Breast epithelium (tissue), 4 donors: ENCODE results near the gene ATP13A3. TPM values are rescaled to one million over a fixed set of nuclear protein-coding genes. Genes with fewer than 3 reads are reported as not detected.
A peak's percentile ranks its signal among the peaks of the same experiment; 100 is the strongest.

Source experiments
- DNase-seq, 2 donors: peaks; one replicate each; pipeline ENCODE4 v3.0.0-alpha.2; 2019; ENCODE audit warnings: low spot score in 2 of 2
- H3K27ac ChIP-seq, 2 donors: fragments of 200-600 bp; sonication (generic) in 1 of 2; one replicate each; pipeline ENCODE4 v1.5.1; 2016 to 2019; ENCODE audit warnings: mild to moderate bottlenecking in 1 of 2
- H3K27me3 ChIP-seq, 2 donors: fragments of 200-600 bp; sonication (generic) in 1 of 2; one replicate each; pipeline versions ENCODE4 v1.5.1 to v1.6.0; 2017 to 2019; ENCODE audit warnings: control low read depth in 1 of 2, mild to moderate bottlenecking in 1 of 2
- H3K36me3 ChIP-seq: fragments of 200-600 bp; one replicate; pipeline ENCODE4 v1.5.1; 2019
- H3K4me1 ChIP-seq, 2 donors: fragments of 200-600 bp; sonication (generic); one replicate each; pipeline ENCODE4 v1.5.1; 2016 to 2019; ENCODE audit warnings: control low read depth in 1 of 2
- H3K4me3 ChIP-seq, 3 donors: fragments of 200-600 bp; sonication (generic); 1 replicate in 2 of 3; 2 replicates in 1 of 3; pipeline ENCODE4 v1.5.1; 2016 to 2019; ENCODE audit warnings: mild to moderate bottlenecking in 3 of 3, moderate library complexity in 2 of 3
- H3K9me3 ChIP-seq, 2 donors: fragments of 200-600 bp; sonication (generic) in 1 of 2; one replicate each; pipeline ENCODE4 v1.5.1; 2016 to 2019; ENCODE audit warnings: control low read depth in 1 of 2
- POLR2A ChIP-seq: fragments of 450-650 bp; IDR thresholded peaks from one replicate; pipeline ENCODE4 v1.6.1; 2016; ENCODE audit warnings: antibody characterized with exemption, mild to moderate bottlenecking, moderate library complexity
- POLR2AphosphoS5 ChIP-seq, 3 donors: sonication (generic); formaldehyde crosslinking; IDR thresholded peaks; one replicate each; pipeline ENCODE4 v1.6.1; 2017; ENCODE audit warnings: antibody characterized with exemption in 3 of 3
- intact Hi-C: fragments of 100-400 bp; cut with DNase I; formaldehyde crosslinking; loops from one replicate; pipeline ENCODE4 v1.15.1; 2023; ENCODE audit warnings: low total_unique reads
- total RNA-seq, 3 donors: library from RNA; depleted of rRNA; stranded (reverse); fragments of >200 nt; gene quantifications; one replicate each; pipeline ENCODE4 v1.1.0, GENCODE V29; 2016
- TF ChIP-seq, protein P1 (sequence below), 3 donors: fragments of 450-650 bp; IDR thresholded peaks; one replicate each; pipeline ENCODE4 v1.5.1; 2016 to 2017; ENCODE audit warnings: antibody characterized with exemption in 3 of 3, mild to moderate bottlenecking in 3 of 3, moderate library complexity in 3 of 3

The ATP13A3 gene
- total RNA-seq, 3 donors from 2014 or later: 132 to 170 (median 142) TPM

DNA sequence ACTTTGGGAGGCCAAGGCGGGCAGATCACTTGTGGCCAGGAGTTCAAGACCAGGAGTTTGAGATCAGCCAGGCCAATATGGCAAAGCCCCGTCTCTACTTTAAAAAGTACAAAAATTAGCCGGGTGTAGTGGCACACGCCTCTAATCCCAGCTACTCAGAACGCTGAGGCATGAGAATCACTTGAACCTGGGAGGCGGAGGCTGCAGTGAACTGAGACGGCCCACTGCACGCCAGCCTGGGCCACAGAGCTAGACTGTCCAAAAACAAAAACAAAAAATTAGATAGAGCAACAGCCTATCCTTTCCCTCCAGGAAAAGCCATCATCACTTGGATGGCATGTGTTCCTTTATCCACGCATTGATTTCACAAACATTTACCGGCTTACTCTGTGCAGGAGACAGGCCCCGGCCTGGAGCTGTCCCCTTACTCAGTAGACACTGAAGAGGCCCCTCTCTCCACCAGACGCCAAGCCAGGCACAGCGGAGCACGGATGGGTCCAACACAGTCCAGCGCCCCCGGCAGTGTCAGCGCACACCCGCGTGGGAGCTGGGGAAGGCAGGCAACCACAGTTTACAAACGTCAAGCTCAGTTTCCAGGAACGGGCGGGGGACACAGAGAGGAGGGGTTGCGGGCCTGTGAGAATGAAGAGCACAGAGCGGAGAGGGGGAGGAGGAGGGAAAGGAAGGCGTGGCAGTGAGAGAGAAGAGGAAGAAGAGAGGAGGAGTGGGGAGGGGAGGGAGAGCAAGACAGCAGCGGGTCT is 90.8 kb downstream of the ATP13A3 start:
- no peaks in the 10 kb centered on the region for H3K36me3 ChIP-seq
- peak overlapping the region; percentile 29 to 46 (median 32) for H3K4me3 ChIP-seq
- intact Hi-C loops: no loop called here
- H3K4me1 ChIP-seq: no peaks in the 10 kb centered on the region
- peaks cover 0 to 2% of the 10 kb centered on the region in 2 donors for H3K9me3 ChIP-seq
- no peak for DNase-seq
- peaks cover 0 to 17% of the 10 kb centered on the region in 2 donors for H3K27me3 ChIP-seq
- H3K27ac ChIP-seq: peak overlapping the region in 1 of 2 donors; percentile 61
- no peak for TF ChIP-seq POLR2AphosphoS5 (IDR thresholded peaks at IDR 0.05)
- TF ChIP-seq, protein P1, sequence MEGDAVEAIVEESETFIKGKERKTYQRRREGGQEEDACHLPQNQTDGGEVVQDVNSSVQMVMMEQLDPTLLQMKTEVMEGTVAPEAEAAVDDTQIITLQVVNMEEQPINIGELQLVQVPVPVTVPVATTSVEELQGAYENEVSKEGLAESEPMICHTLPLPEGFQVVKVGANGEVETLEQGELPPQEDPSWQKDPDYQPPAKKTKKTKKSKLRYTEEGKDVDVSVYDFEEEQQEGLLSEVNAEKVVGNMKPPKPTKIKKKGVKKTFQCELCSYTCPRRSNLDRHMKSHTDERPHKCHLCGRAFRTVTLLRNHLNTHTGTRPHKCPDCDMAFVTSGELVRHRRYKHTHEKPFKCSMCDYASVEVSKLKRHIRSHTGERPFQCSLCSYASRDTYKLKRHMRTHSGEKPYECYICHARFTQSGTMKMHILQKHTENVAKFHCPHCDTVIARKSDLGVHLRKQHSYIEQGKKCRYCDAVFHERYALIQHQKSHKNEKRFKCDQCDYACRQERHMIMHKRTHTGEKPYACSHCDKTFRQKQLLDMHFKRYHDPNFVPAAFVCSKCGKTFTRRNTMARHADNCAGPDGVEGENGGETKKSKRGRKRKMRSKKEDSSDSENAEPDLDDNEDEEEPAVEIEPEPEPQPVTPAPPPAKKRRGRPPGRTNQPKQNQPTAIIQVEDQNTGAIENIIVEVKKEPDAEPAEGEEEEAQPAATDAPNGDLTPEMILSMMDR (IDR thresholded peaks at IDR 0.05): no peak
- no peak for TF ChIP-seq POLR2A

DNA sequence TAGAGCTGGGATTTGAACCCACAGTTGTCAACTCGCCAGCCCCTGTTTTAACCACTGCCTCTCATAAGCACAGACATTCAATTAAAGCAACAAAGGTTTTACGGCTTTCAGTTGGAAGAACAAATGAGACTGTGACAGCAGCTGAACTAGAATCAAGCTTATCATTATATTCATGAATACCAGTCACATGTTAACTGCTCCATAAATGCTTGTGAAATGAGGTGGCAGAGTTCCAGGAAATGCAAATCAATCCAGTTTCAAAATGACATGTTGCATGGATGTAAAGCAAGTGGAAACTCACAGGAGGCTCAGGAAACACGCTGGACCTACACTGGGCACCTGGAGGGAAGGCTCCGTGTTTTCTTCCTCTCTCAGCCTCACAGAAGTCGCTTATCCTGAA is 91.6 kb downstream of the ATP13A3 start:
- Histone ChIP-seq H3K4me1 (no peaks in the 10 kb centered on the region), H3K36me3 (no peaks in the 10 kb centered on the region), H3K4me3 (no peak overlapping the region), H3K27ac (no peak overlapping the region), H3K9me3 (peaks cover 0 to 7% of the 10 kb centered on the region in 2 donors), H3K27me3 (peaks cover 0 to 17% of the 10 kb centered on the region in 2 donors)
- TF ChIP-seq POLR2A (no peak), POLR2AphosphoS5 (IDR thresholded peaks at IDR 0.05) (no peak)
- TF ChIP-seq, protein P1 (IDR thresholded peaks at IDR 0.05): no peak
- DNase-seq: no peak
- intact Hi-C loops: no loop called here

DNA sequence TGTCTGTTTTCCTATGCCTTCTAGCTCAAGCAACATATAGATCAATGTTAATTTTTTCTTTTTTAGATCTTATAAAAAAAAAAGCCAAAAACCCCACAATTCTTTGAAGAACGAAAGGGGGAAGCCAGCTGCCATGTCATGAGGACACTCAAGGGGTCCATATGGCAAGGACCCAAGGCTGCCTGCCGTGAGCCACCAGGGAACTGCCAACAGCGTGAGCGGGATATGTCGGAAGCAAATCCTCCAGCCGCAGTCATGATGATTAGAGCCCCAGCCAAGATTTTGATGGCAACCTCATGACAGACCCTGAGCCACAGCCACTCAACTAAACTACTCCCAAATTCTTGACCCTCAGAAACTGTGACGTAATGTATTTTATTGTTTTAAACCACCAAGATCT is 94.2 kb downstream of the ATP13A3 start:
- TF ChIP-seq, protein P1 (IDR thresholded peaks at IDR 0.05): no peak
- TF ChIP-seq POLR2AphosphoS5 (IDR thresholded peaks at IDR 0.05) (no peak), POLR2A (no peak)
- peaks cover 0 to 4% of the 10 kb centered on the region in 2 donors for H3K27me3 ChIP-seq
- H3K4me3 ChIP-seq: no peak overlapping the region
- peaks cover 0 to 7% of the 10 kb centered on the region in 2 donors for H3K9me3 ChIP-seq
- no peaks in the 10 kb centered on the region for H3K4me1 ChIP-seq
- intact Hi-C loops: no loop called here
- no peak for DNase-seq
- H3K36me3 ChIP-seq: no peaks in the 10 kb centered on the region
- H3K27ac ChIP-seq: no peak overlapping the region

DNA sequence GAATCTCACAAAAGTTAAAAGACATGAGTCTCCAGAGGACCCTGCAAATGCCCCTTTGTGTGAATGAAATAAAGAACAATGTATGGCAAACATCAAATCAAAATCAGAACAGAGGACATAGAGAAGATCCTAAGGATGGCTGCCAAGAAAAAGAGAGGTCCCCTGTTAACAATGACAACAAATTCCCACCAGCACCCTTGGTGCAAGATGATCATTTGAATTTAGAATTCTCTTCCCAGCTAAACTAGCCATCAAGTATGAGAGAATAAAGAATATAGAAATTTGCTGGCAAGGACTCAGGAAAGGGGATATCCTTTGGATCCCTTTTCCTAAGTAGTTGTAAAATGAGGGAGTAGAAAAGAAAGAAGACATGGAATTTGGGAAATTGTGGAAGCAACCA is 96.0 kb downstream of the ATP13A3 start:
- H3K27ac ChIP-seq: no peak overlapping the region
- no peaks in the 10 kb centered on the region for H3K4me1 ChIP-seq
- H3K4me3 ChIP-seq: no peak overlapping the region
- peaks cover 0 to 7% of the 10 kb centered on the region in 2 donors for H3K9me3 ChIP-seq
- DNase-seq: no peak
- intact Hi-C loops: no loop called here
- TF ChIP-seq, protein P1 (IDR thresholded peaks at IDR 0.05): no peak
- TF ChIP-seq POLR2AphosphoS5 (IDR thresholded peaks at IDR 0.05) (no peak), POLR2A (no peak)
- no peaks in the 10 kb centered on the region for H3K36me3 ChIP-seq
- no peaks in the 10 kb centered on the region for H3K27me3 ChIP-seq

DNA sequence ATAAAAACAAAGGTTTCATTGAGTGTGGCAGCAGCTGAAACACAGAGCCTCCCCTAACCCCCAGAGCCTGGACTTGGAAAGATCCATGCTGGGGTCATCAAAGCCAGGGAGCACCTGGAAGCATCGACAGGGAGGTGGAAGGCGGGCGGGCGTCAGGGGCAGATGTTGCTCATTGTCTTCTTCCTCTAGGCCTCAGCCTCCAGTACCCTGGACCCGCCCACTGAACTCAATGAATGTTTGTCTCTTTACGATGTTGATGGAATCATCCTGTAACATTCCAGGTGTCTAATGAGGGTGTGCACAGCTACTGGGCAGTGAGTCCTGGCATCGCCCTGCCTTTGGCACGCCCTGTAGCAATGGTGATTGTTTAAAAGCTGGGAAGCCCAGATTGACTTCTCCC is 97.5 kb downstream of the ATP13A3 start:
- DNase-seq: no peak
- intact Hi-C loops: no loop called here

More for the DNA sequence above, 97.5 kb downstream of the ATP13A3 start:
- Histone ChIP-seq H3K9me3 (peaks cover 0 to 7% of the 10 kb centered on the region in 2 donors), H3K27ac (no peak overlapping the region), H3K36me3 (no peaks in the 10 kb centered on the region), H3K27me3 (no peaks in the 10 kb centered on the region), H3K4me1 (no peaks in the 10 kb centered on the region), H3K4me3 (no peak overlapping the region)
- TF ChIP-seq, protein P1 (IDR thresholded peaks at IDR 0.05): no peak
- TF ChIP-seq POLR2AphosphoS5 (IDR thresholded peaks at IDR 0.05) (no peak), POLR2A (no peak)
